HuH-7.5 (cell line): ENCODE results near the gene HAGH.

Experiments
- DNase-seq: peaks from one replicate; pipeline ENCODE4 v3.0.0; 2011; ENCODE audit warnings: low spot score

HAGH gene

GRCh38 chr16:1831186-1832075 lies 4.8 kb upstream of the HAGH start:
- no peak for DNase-seq

GRCh38 chr16:1830213-1830612 lies 3.6 kb upstream of the HAGH start:
- DNase-seq = no peak

GRCh38 chr16:1828645-1829410 lies 2.2 kb upstream of the HAGH start:
- no peak for DNase-seq

GRCh38 chr16:1825864-1826690 lies 548 bp downstream of the HAGH start:
- peak; percentile 62 for DNase-seq

GRCh38 chr16:1825381-1825863 lies 1.2 kb downstream of the HAGH start:
- DNase-seq = no peak

GRCh38 chr16:1823821-1824220 lies 2.8 kb downstream of the HAGH start:
- DNase-seq = peak; percentile 47

- no peak for DNase-seq
These were observed 3.8 kb downstream of the HAGH start for GRCh38 chr16:1822801-1823200.

GRCh38 chr16:1821861-1822611 lies 4.6 kb downstream of the HAGH start:
- no peak for DNase-seq

GRCh38 chr16:1820946-1821290 lies 5.7 kb downstream of the HAGH start:
- DNase-seq = no peak

GRCh38 chr16:1820096-1820945 lies 6.3 kb downstream of the HAGH start:
- DNase-seq = no peak

- DNase-seq = no peak
These were observed 7.0 kb downstream of the HAGH start for GRCh38 chr16:1819611-1820010.

GRCh38 chr16:1818873-1819525 lies 7.6 kb downstream of the HAGH start:
- no peak for DNase-seq

- no peak for DNase-seq
These were observed 8.3 kb downstream of the HAGH start for GRCh38 chr16:1818204-1818872.

- no peak for DNase-seq
These were observed 8.9 kb downstream of the HAGH start for GRCh38 chr16:1817716-1818115.

- no peak for DNase-seq
These were observed 9.4 kb downstream of the HAGH start for GRCh38 chr16:1817276-1817589.

- no peak for DNase-seq
These were observed 10.0 kb downstream of the HAGH start for GRCh38 chr16:1816396-1817275.

GRCh38 chr16:1815461-1815860 lies 11.2 kb downstream of the HAGH start:
- DNase-seq = no peak

GRCh38 chr16:1812732-1813163 lies 13.9 kb downstream of the HAGH start:
- peak; percentile 63 for DNase-seq

GRCh38 chr16:1810536-1810935 lies 16.1 kb downstream of the HAGH start:
- no peak for DNase-seq
